ENCODE data around the gene SYT7.

The SYT7 gene

DNA sequence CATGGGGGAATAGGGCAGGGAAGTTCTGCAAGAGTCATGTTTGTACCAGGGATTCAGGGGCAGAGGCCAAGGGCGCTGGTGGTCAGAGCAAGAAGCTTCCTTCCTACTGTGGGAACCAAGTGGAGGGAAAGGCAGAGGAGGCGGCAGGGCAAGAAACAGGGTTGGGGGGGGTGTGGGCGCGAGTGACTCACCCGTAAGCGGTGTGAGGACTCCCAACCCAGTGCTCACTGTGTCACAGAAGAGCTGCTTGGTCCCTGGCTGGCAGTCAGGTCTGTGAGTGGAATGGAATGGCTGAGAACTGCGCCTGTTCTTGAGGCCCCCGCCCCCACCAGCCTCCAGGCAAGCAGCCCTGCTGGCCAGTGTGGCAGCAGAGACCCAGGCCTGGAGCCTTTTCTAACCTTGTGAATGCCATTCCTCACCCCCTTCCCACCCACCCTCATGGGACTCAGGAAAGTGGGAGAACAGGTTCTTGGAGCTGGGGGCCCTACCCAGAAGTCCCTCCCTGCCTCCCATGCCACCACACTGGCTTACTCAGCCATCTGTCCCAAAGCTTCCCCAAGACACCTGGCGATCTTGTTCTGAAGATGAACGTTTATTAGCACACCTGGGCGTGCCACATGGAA lies 67.6 kb downstream of the SYT7 start:
- no peak for DNase-seq

DNA sequence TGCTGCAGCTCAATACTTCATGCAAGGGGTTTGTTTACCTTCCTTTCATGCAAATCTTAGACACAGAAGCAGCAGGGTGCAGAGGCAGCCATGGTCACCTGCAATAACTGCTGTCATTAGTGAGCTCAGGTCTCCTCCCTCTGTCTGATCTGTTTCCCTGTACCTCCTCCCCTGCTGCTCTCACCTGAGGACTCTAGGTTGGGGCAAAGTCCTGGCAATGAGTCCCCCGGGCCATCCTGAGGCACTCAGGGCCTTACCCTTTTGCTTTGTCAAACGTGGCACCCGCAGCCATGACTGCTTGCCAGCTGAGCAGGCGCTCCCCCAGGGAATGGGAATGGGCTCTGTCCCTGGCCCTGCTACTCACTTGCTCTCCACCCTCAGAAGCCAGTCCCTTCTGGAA lies 68.4 kb downstream of the SYT7 start:
- DNase-seq, result no peak

DNA sequence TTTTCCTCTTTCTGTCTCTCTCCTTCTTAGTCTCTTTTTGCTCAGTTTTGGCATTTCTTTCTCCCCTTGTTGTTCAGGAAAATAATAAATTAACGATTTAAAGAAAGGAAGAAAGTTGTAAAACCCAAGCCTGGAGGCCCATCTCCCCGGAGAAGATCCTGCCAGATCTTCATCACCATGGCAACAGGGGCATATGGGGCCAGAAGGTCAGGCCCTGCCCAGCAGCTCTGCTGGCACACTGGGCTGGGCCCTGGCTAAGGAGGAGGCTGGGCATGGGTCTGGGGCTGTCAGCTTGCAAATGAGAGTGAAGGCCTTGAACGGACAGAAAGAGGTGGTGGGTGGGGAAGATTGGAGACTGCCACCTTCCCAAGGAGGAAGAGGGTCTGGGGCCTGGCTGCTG lies 69.5 kb downstream of the SYT7 start:
- no peak for DNase-seq

DNA sequence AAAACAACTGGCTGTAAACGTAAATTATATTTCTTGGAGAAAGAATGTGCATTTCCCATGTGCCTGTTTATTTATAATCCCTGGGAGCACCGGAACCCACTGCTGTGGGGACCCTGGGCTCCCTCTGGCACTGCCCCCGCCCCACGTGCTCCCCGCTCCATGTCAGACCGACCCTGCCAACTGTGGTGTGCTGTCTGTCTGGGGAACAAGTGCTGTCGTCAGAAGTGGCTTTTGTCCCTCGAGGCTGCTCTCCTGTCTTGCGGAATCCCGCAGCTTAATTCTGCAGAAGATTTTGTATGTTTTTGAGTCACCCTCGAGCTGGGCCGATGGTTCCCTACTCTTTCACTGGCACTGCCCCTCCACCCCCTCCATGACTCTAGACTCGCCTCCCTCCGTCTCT lies 69.9 kb downstream of the SYT7 start:
- DNase-seq, result no peak

DNA sequence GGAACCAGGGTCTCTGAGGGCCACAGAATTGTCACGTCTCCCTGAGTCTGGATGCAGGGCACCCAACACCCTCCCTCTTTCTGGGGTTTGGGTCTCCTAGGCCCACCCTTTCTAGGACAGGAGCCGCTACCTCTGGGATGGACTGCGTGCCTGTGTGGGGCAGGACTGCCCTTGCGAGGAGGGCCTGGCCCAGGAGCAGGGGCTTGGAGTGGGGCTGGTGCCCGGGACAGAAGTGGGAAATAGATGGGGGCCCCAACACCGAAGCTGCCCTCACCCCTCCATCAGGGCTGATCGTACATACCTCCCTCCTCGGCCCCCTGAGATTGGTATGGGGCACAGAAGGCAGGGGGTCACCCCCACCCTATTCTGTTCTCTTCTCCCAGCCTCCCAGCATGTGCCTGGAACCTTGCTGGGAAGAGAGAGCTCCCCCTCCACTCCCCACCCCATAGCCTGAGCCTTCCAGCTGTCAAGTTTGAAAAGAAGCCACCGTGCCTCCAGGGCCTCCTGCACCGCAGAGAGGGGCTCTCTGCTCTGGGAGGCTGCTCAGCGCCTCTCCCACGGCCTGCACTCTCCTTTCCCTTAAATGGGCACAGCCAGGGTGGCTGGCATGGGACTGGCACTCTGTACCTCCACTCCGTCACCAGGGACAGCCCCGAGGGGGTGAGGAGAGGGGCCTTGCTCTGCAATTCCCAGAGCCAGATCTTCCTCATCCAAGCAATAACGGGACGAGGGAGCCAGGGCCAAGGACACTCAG lies 70.5 kb downstream of the SYT7 start:
- no peak for DNase-seq

DNA sequence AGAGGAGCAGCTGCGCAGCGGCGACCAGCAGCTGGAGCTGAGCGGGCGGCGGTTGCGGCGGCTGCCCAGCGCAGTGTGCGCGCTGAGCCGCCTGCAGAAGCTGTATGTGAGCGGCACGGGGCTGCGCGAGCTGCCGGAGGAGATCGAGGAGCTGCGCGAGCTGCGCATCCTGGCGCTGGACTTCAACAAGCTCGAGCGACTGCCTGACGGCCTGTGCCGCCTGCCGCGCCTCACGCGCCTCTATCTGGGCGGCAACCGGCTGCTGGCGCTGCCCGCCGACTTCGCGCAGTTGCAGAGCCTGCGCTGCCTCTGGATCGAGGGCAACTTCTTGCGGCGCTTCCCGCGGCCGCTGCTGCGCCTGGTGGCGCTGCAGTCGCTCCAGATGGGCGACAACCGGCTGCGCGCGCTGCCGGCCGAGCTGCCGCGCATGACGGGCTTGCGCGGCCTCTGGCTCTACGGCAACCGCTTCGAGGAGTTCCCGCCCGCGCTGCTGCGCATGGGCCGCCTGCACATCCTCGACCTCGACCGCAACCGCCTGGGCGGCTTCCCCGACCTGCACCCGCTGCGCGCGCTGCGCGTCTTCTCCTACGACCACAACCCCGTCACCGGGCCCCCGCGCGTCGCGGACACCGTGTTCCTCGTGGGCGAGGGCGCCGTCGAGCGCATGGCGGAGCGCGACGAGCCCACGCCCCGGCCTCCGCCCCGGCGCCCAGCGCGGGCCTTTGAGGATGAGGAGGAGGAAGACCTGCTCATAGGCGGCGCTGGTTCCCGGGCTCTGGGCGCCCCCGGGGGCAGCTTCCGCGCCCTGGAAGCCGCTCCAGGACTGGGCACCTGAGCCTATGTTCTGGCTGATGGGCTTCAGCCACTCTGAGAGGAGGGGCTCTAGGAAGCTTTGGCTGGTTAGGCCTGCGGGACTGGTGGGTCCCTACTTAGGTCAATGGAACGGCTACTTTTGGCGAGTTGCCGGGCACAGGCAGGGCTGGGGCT lies 71.5 kb downstream of the SYT7 start:
- peak; percentile 71 for DNase-seq

DNA sequence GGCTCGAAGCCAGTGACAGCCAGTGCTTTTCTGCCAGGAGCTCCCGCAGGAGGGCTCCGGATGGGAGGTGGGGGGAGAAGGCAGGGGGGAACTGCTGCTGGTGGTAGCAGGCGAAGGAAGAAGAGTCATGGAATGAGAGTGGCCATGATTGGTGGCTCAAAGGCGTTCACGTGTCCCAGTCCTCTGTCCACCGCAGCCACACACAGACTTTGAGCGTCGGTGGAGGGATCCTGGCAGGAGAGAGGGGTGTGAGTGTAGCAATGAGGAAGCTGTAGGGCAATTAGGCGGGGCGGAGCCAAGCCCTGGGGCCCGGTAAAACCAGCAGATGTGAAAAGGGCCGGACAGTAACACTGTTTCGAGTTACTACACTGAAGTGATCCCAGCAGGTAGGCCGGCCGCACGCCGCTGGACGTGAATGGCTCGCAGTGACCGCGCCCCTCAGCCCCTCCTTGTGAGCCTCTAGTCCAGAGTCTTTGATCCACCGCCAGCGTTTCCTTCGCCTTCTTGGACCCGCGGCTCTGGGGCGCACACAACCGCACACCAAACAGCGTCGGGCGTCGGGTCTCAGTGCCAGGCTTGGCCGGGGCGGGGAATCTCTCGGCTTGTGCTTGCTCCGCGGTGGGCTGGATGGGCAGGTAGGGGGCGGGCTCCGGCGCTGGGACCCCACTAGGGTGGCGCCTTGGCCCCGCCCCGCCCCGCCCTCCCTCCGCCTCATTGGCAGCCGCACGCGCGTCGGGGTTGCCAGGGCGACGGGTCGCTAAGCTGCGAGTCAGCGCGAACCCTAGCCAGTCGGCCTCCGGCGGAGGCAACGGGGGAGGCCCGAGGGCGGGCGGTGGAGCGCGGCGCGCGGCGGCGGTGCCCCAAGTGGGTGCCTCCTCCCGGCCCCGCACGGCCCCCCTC lies 72.7 kb downstream of the SYT7 start, which contains the start of gene LRRC10B:
Gene LRRC10B, plus strand, starts transcription at position 788 of the 900 bp plus-strand sequence. CDS start 250 bp downstream, outside the sequence.
- peak; percentile 37 for DNase-seq

DNA sequence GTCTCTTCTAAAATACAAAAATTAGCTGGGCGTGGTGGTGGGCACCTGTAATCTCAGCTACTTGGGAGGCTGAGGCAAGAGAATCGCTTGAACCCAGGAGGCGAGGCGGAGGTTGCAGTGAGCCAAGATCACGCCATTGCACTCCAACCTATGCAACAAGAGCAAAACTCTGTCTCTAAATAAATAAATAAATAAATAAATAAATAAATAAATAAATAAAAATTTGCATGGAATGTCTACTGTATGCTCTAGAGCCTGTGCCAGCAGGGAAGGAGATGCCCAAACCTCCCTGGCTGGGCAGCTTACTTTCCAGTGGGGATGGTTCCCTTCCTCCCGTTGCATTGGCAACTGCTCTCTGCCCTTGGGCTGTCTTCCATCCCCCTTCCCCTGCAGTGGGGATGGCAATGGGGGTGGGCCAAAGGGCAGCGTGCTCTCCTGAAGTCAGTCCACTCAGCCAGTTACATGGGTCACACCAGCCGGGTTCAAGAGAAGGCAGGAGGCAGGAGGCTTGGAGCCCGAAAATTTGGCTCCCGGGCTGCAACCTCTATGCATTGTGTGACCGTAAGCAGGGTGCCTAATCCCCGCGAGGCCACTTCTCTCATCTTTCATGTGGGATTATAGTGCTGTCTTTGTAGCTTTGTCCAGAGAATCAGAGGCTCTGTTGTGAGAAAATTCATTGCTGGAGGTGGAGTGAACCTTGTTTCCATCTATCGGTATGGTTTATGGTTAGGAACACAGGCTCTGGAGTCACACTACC lies 73.7 kb downstream of the SYT7 start:
- DNase-seq, result no peak

DNA sequence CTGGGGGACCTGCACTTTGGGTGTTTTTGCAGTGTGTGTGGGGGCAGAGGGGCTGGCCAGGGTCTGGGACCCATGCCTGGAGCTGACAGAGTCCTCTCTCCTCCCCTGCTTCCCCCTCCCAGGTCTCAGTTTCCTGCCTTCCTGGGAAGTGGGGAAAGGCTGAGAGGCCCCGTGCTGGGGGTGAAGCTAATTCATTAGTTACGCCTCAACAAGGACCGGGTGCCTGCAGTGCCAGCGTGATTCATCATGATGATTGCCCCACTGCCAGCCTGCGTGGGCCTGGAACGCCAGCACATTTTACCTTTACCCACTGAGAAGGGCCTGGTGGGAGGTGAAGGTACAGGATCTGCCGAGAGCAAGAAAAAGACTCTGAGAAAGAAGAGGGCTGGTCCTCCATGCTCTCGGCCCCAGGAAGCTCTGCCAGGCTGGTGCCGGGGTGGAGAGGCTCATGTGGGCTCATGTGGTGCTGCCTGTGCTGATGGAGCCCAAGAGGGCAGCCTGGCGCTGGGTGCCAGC lies 75.2 kb downstream of the SYT7 start:
- DNase-seq, result no peak

DNA sequence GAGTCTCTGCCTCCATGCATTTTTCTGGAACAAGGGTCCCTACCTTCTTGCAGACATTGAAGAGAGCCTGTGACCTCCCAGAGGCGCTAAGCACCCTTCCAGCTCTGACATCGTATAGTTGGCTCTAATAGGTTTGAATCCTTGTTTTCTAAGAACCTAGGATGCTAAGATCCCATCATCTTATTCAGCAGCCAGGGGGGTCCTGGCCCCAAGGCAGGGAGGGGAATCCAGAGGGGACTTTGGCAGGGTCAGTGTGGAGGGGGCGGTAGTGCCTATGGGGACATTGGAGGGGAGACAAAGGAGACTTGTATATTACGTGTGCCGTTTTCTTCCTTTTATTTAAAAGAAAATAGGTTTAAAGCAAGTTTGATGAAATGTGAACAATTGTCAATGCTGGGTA lies 75.8 kb downstream of the SYT7 start:
- DNase-seq, result no peak

DNA sequence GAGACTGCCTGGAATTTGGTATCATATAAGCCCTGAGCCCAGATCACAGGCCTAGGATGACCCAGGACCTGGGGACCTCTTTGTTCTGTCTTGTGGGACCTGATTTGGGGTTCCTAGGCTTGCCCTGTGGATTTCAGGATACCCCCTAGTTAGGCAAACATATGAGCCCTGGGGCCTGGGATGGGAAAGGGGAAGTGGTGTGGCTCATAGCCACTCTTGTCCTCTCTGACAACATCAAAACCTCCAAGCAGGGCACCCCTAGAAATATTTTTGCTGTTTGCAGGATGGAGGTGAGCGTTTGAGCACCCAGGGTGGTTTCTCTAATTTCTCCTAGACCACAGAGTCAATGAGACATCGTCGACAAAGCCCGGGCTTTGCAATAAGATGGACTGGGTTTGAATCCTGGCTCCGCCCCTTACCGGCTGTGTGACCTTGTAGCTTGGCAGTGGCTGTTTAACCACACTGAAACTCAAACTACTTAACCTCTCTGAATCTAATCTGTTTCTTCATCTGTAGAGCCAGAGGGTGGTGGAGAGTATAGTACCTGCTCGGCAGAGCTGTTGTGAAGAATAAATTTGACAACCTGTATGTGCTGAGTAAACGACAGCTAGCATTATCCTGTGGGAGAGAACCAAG lies 77.6 kb downstream of the SYT7 start:
- DNase-seq, result no peak

DNA sequence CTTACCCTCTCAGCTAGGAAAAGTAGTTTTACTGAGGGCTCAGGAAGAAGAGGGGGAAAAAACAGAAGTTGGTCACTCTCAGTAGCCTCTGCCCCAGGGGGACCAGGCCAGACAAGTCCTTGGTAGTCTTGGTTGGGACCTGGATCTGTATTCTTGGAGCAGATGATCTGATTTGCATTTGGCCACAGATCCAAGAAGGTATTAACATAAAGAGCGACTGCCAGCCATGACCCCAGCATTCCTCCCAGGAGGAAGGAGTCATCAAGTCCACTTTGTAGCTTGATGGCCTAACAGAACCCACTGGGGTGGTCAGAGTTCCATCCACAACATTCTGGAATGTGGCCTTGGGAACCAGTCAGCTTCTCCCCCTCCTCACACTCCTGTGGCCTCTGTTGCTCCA lies 78.4 kb downstream of the SYT7 start:
- DNase-seq, result no peak

DNA sequence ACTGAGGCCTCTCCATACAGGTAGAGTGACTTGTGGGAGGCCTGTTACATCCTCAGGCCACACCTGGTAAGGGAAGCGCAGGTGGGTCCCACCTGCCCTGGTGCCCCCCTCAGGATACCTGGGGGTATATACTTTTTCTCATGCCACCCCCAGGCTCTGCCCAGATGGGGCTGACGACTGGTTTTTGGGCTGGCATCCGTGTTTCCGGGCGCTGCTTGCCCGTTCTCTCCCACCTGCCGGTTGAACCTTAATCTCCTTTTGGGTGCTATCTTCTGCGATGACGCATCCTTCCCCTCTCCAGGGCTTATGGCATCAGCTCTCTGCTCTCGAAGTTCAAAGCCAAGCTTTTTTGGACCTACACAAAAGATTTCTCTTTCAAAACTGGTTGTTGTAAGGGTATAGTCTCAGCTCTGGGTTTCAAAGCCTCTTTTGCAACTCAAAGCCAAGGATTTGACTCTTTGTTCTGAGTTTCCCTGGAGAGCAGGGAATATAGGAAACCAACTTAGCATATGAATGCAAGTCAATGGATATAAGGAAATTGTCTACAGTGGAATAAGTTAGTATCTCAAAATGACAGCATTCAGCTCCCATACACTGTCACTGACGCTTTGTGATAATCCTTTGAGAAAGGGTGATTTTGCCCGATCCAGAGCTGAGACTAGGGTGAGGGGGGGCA lies 80.9 kb downstream of the SYT7 start:
- DNase-seq, result no peak

DNA sequence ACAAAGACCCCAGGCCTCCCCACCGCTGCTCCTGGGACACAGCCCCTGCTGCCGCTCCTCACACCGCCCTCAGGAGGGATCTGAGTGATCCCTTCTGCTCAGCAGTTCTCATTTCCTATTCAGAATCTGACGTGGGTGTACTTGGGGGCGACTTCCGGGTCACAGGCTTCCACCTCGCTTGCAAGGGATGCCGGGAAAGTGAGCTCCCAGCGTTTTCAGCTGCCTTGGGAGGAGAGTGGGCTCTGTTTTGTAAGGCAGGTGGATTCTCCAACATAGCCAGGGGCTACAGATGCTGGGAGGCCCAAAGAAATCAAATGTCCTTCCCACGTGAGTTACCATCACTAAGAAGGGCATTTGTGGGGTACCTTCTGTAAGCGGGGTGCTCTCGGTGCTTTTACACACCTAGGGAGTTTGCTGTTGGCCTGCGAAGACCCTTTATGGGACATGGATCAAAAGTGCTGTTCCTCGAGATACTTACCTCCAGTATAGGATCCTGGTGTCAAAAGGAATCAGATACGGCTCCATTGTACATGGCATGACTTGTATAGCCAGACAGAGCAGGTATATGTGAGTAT lies 82.0 kb downstream of the SYT7 start:
- DNase-seq, result no peak

DNA sequence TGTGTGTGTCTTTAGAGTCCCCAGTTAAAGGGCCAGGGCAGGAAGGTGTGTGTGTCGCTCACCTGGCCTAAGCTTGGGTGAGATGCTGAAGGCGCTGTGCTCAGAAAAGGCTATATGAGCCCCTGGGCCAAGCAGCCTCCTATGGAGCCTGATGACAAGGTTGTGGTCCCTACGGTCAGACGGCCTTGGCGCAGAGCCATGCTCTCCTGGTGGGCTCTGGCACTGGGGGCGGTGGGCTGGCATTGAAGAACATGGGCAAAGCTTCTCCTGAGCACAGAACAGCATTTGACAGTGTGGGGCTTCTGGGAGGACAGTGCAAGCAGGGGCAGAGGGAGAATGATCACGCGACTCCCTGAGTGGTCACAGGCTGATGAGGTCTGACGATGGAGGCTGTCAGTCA lies 83.0 kb downstream of the SYT7 start:
- no peak for DNase-seq

DNA sequence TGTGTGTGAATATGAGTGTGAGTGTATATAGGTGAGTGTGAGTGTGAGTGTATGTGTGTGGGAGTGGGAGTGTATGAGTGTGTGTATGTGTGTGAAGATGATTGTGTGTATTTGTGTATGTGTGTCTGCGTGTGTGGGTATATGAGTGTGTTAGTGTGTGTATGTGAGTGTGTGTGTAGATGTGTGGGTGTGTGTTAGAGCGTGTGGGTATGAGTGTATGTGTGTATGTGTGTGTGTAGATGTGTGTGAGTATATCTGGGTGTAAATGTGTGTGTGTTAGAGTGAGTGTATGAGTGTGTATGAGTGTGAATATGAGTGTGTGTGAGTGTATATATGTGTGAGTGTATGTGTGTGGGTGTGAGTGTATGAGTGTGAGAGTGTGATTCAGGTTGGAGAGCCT lies 83.4 kb downstream of the SYT7 start:
- no peak for DNase-seq

DNA sequence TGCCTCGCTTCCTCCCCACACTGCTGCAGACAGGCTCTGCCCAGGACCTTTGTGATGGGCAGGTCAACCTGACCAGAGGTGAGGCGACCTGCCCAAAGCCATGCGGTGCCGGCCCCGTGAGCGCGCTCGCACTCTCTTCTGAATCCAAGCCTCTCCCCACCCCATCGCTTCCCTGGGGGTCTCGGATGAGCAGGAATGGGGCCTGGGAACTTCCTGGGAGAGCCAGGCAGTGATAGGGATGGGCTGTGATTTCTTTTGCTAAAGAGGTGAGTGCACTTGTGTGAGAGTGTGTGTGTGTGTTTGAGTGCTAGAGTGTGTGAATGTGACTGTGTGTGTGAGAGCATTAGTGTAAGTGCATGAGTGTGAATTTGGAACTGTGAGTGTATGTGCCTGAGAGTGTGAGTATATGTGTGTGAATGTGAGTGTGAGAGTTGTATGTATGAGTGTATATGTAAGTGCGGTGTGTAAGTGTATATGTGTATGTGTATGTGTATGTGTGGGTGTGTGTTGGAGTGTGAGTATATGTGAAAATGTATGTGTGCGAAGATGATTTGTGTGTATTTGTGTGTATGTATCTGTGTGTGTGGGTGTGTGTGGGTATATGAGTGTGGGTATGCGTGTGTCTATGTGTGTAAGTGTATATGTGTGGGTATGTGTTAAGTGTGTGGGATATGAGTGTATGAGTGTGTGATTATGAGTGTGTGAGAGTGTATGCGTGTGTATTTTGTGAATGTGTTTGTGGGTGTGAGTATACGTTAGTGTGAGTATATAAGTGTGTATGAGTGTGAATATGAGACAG lies 84.1 kb downstream of the SYT7 start:
- DNase-seq, result no peak

DNA sequence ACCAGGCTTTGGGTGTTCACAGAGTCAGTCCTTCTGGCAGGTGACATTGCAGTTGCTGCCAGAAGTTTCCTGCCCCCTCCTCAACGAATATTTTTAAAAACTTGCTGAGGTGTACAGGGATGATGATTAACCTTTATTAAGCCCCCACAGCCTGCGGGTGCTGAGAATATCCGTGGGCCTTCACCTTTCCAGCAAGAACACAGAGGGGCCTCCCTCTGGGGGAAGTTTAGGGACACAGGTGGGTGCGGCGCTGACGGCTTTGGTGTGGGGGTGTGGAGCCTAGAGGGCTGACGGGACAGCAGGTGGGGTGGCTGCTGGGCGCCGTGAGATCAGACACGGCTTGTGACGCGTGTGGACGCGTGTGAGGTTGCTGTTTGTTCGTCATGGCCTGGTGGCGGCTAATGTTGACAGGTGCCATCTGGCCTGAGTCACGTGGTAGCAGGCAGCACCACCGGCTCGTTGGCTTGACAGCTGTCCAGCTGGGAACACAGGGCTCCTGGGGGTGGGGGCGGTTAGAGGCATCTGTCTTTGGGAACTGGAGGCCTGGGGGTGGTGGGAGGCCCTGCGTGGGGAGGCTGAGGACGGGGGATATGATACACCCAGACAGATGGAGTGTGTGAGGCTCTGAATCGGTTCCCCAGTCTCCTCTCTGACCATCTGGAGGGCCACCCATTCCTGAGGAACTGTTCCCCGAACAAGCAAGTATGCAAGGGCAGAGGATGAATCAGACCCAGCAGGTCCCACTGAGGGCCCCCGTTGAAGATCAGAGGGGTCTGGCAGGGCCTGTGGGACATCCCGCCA lies 84.9 kb downstream of the SYT7 start:
- DNase-seq, result no peak

Measured in activated naive CD4-positive, alpha-beta T cell treated with Interleukin-2 at 50 U/mL for 16 hours (primary cell).